ENCODE data around the gene MIEF2.

- no peak for TF ChIP-seq CTCF (IDR thresholded peaks at IDR 0.05)
- TF ChIP-seq POLR2A (IDR thresholded peaks at IDR 0.05) = no peak
These were observed 3.7 kb upstream of the MIEF2 start for GRCh38 chr17:18256776-18257175.
